ENCODE results near the gene TMEM132A. TPM values are rescaled to one million over a fixed set of nuclear protein-coding genes. Genes with fewer than 3 reads are reported as not detected.

Gene TMEM132A
- total RNA-seq, 1 experiment from 2014 or later, result 54.4 TPM

DNA sequence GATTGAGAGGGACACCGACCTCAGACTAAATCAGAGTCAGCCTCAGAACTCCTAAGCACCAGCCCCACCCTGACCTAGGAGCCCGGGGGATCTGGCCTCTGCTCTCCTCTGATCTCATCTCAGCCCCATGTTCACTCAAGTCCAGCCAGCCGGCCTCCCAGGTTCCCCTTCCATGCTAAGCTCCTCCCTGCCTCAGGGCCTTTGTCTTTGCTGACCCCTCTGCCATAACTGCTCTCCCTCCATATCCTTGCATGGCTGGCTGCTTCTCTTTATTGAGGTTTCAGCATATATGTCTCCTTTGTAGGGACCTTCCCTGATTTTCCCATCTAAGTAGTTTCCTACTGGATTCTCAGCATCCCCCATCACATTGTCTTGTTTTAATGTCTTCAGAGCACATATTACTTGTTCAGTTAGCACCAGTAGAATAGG lies 28.5 kb downstream of the TMEM132A start:
- H3K4me2 ChIP-seq, result no peak overlapping the region
- no peak for DNase-seq
- no TSS peak for BruUV-seq (replicated peaks)
- H3K36me3 ChIP-seq (ENCODE audit: low read depth), result no peaks in the 10 kb centered on the region
- H3K9me3 ChIP-seq (ENCODE audit: insufficient read depth, low read depth), result no peaks in the 10 kb centered on the region
- H3K9me2 ChIP-seq (ENCODE audit: insufficient read depth), result no peaks in the 10 kb centered on the region
- no peak overlapping the region for H2AFZ ChIP-seq
- TF ChIP-seq, protein P1, sequence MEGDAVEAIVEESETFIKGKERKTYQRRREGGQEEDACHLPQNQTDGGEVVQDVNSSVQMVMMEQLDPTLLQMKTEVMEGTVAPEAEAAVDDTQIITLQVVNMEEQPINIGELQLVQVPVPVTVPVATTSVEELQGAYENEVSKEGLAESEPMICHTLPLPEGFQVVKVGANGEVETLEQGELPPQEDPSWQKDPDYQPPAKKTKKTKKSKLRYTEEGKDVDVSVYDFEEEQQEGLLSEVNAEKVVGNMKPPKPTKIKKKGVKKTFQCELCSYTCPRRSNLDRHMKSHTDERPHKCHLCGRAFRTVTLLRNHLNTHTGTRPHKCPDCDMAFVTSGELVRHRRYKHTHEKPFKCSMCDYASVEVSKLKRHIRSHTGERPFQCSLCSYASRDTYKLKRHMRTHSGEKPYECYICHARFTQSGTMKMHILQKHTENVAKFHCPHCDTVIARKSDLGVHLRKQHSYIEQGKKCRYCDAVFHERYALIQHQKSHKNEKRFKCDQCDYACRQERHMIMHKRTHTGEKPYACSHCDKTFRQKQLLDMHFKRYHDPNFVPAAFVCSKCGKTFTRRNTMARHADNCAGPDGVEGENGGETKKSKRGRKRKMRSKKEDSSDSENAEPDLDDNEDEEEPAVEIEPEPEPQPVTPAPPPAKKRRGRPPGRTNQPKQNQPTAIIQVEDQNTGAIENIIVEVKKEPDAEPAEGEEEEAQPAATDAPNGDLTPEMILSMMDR (conservative IDR thresholded peaks at IDR 0.05), result no peak
- TF ChIP-seq EZH2 (IDR thresholded peaks at IDR 0.05; ENCODE audit: low read depth), result no peak
- H3K4me1 ChIP-seq (replicated peaks; ENCODE audit: insufficient read depth), result no peaks in the 10 kb centered on the region
- ChIA-PET CTCF (no interaction called here), POLR2A (ENCODE audit: unreplicated experiment) (no interaction called here)
- H4K20me1 ChIP-seq (ENCODE audit: insufficient read depth), result no peaks in the 10 kb centered on the region
- no peaks in the 10 kb centered on the region for H3K79me2 ChIP-seq (ENCODE audit: low read depth)
- H3K27ac ChIP-seq, result no peak overlapping the region
- H3K4me3 ChIP-seq, result no peak overlapping the region
- intact Hi-C loops (cut with micrococcal nuclease; ENCODE audit: unreplicated experiment), result no loop called here
- H3F3A ChIP-seq (ENCODE audit: insufficient read depth, low read depth), result no peaks in the 10 kb centered on the region
- H3K27me3 ChIP-seq (ENCODE audit: insufficient read depth, low read depth), result no peaks in the 10 kb centered on the region

DNA sequence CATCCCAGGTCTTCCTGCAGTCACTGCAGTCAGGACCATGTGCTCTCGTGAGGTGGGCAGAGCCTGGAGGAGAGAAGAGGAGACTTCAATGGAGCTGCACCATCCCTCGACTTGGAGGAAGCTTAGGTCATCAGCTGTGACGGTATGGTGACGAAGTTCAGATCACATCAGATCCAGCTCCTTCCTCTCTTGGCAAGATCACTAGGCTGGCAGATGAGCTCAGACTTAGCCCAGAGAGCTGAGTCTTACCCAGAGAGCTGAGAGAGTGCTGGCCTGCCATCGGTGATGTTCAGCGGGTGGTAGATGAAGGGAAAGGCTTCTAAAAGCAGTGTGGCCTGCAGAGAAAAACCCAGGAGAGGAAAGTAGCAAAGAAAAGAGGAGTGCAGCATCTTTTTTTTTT lies 29.5 kb downstream of the TMEM132A start:
- H3K79me2 ChIP-seq (ENCODE audit: low read depth), result no peaks in the 10 kb centered on the region
- intact Hi-C loops (cut with micrococcal nuclease; ENCODE audit: unreplicated experiment), result no loop called here
- TF ChIP-seq, protein P1 (conservative IDR thresholded peaks at IDR 0.05), result no peak
- TF ChIP-seq EZH2 (IDR thresholded peaks at IDR 0.05; ENCODE audit: low read depth), result no peak
- no peak overlapping the region for H3K4me3 ChIP-seq
- H3K36me3 ChIP-seq (ENCODE audit: low read depth), result no peaks in the 10 kb centered on the region
- H3K4me1 ChIP-seq (replicated peaks; ENCODE audit: insufficient read depth), result no peaks in the 10 kb centered on the region
- BruUV-seq (replicated peaks), result no TSS peak
- no peaks in the 10 kb centered on the region for H3K9me2 ChIP-seq (ENCODE audit: insufficient read depth)
- ChIA-PET POLR2A (ENCODE audit: unreplicated experiment) (interaction anchor here (0.6 kb wide), 1 partner anchor 40 kb away, joined by 3 read pairs; no protein-coding TSS in a partner anchor), CTCF (no interaction called here)
- H3K27me3 ChIP-seq (ENCODE audit: insufficient read depth, low read depth), result no peaks in the 10 kb centered on the region
- H3F3A ChIP-seq (ENCODE audit: insufficient read depth, low read depth), result no peaks in the 10 kb centered on the region
- H3K27ac ChIP-seq, result no peak overlapping the region
- no peak overlapping the region for H2AFZ ChIP-seq
- H3K4me2 ChIP-seq, result no peak overlapping the region
- no peak for DNase-seq
- H3K9me3 ChIP-seq (ENCODE audit: insufficient read depth, low read depth), result no peaks in the 10 kb centered on the region
- H4K20me1 ChIP-seq (ENCODE audit: insufficient read depth), result no peaks in the 10 kb centered on the region

DNA sequence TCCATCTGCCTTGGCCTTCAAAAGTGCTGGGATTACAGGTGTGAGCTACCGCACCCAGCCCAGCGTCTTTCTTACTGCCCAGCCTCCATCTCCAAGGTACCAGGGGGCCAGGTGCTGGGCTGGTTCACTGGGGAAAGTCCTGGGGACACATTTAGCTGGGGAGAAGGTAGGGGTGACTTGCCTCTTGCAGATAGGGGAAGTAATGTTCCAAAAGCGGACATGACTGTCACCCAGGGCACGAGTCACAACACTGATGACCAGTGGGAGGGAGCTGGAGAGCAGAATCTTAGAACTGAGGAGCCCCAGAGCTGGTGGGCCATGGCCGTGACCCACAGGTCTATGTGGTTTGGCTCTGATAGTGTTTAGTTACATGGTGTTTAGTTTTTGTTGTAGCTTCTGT lies 30.2 kb downstream of the TMEM132A start:
- Histone ChIP-seq H3K9me3 (ENCODE audit: insufficient read depth, low read depth) (no peaks in the 10 kb centered on the region), H3K9me2 (ENCODE audit: insufficient read depth) (no peaks in the 10 kb centered on the region), H3F3A (ENCODE audit: insufficient read depth, low read depth) (no peaks in the 10 kb centered on the region), H3K4me1 (replicated peaks; ENCODE audit: insufficient read depth) (no peaks in the 10 kb centered on the region), H3K27ac (no peak overlapping the region), H3K27me3 (ENCODE audit: insufficient read depth, low read depth) (no peaks in the 10 kb centered on the region), H3K4me2 (no peak overlapping the region), H3K36me3 (ENCODE audit: low read depth) (no peaks in the 10 kb centered on the region), H2AFZ (no peak overlapping the region), H3K4me3 (no peak overlapping the region), H4K20me1 (ENCODE audit: insufficient read depth) (no peaks in the 10 kb centered on the region), H3K79me2 (ENCODE audit: low read depth) (no peaks in the 10 kb centered on the region)
- no peak for TF ChIP-seq EZH2 (IDR thresholded peaks at IDR 0.05; ENCODE audit: low read depth)
- TF ChIP-seq, protein P1 (conservative IDR thresholded peaks at IDR 0.05), result no peak
- DNase-seq, result no peak
- ChIA-PET POLR2A (ENCODE audit: unreplicated experiment) (no interaction called here), CTCF (no interaction called here)
- intact Hi-C loops (cut with micrococcal nuclease; ENCODE audit: unreplicated experiment), result no loop called here
- BruUV-seq (replicated peaks), result no TSS peak

All from PC-9 (cell line).